Upper lobe of left lung (tissue), 6 donors: ENCODE data around the gene PSMD12. TPM values are rescaled to one million over a fixed set of nuclear protein-coding genes. Genes with fewer than 3 reads are reported as not detected.

Experiments
- ATAC-seq, 2 donors: fragments of 200-7000 bp; cut with Tn5 transposase; one replicate each; pipeline ENCODE4 v1.9.1; 2022; ENCODE audit warnings: mild to moderate bottlenecking in 2 of 2, moderate library complexity in 2 of 2; ENCODE audit not compliant: low FRiP score in 2 of 2
- DNase-seq, 2 donors: peaks; one replicate each; pipeline ENCODE4 v3.0.0-alpha.2; 2019 to 2020
- H3K27ac ChIP-seq, 4 donors: fragments of 200-600 bp; sonication (generic); one replicate each; pipeline ENCODE4 v1.5.1; 2016 to 2019
- H3K27me3 ChIP-seq, 4 donors: fragments of 200-600 bp; sonication (generic); one replicate each; pipeline ENCODE4 v1.5.1; 2017 to 2019
- H3K36me3 ChIP-seq, 4 donors: fragments of 200-600 bp; sonication (generic); one replicate each; pipeline ENCODE4 v1.5.1; 2016 to 2019
- H3K4me1 ChIP-seq, 4 donors: fragments of 200-600 bp; sonication (generic); one replicate each; pipeline ENCODE4 v1.5.1; 2018 to 2019
- H3K4me3 ChIP-seq, 4 donors: fragments of 200-600 bp; sonication (generic); one replicate each; pipeline ENCODE4 v1.5.1; 2017 to 2019; ENCODE audit warnings: mild to moderate bottlenecking in 2 of 4, moderate library complexity in 1 of 4
- H3K9me3 ChIP-seq, 4 donors: fragments of 200-600 bp; sonication (generic); one replicate each; pipeline ENCODE4 v1.5.1; 2018 to 2019
- CTCF ChIP-seq, 6 experiments: fragments of 450-650 bp in 4 of 6; fragments of 200-600 bp in 2 of 6; sonication (generic) in 2 of 6; IDR thresholded peaks; one replicate each; pipeline ENCODE4 v1.5.1; 2016 to 2019; ENCODE audit warnings: antibody characterized with exemption in 6 of 6
- EP300 ChIP-seq, 4 donors: sonication (generic); formaldehyde crosslinking; IDR thresholded peaks; one replicate each; pipeline ENCODE4 v1.5.1; 2017; ENCODE audit warnings: antibody characterized with exemption in 4 of 4, control low read depth in 2 of 4
- POLR2A ChIP-seq, 4 donors: fragments of 450-650 bp; IDR thresholded peaks; one replicate each; pipeline ENCODE4 v1.5.1; 2016 to 2017; ENCODE audit warnings: antibody characterized with exemption in 4 of 4, mild to moderate bottlenecking in 2 of 4
- POLR2AphosphoS5 ChIP-seq, 2 donors: sonication (generic); formaldehyde crosslinking; IDR thresholded peaks; one replicate each; pipeline ENCODE4 v1.5.1; 2017; ENCODE audit warnings: antibody characterized with exemption in 2 of 2
- WGBS, 2 donors: methylation state at CpG; one replicate each; pipeline ENCODE4 v1.1.5; 2017 to 2018; 5-methylcytosine and 5-hydroxymethylcytosine counted together
- total RNA-seq, 6 donors: library from RNA; depleted of rRNA in 4 of 6; stranded (reverse); fragments of >200 nt in 4 of 6; gene quantifications; one replicate each; pipeline versions ENCODE4 v1.1.0 to v1.2.1, GENCODE V29; 2016 to 2021
- donor health status: DM: no; HTN: no; CAD: no; lungs with moderate emphysema.
- donor health status: DM: no; HTN: yes; CAD: no; lungs with severe emphysema.

The PSMD12 gene
- total RNA-seq: 10 to 100 TPM; 11.9 to 36.9 (median 29.8) TPM

DNA sequence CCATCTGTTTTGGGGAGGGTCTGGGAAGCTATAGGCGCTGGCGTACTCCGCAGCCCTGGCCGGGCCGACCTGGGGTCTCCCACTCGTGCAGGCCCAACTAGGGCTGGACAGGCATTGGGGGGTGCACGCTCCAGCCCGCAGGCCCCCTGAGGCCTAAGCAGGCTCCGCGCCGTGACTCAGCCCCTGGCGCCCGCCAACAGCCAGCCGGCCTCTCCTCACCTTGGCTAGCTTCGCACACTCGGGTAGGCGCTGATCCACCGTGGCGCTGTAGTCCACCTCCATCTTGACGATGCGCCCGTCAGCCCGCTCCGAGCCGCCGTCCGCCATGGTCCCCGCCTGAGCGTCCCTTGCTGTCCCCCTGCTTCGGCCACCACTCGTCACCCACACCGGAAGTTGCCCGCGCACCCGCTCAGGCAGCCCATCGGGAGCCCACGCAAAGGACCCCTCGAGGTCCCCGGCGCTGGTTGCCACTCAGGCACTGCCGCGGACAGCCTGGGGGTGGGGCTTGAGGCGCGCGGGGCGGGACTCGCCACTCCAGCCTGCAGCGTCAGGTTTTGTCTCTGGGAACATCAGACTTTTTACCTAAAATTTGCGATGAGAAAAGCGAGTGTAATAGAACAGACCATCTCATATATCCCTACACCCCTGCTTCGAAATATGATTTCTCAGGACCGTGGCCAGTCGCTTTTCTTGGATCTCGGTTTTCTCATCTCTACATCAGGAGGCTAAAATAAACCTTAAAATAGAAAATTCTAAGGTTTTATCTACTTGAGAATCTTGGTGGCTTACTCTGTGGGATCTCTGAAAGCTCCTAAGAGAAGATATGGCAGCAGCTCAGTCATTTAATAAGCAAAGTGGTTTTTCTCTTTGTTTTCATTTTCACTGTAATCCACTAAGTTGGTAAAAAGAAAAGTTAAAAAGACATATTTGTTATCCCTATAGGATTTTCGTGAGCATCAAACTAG, at the start of gene PSMD12:
PSMD12 (minus strand) TSS at position 385 of the 965 bp plus-strand sequence; CDS start at position 327, 58 bp downstream.
- H3K9me3 ChIP-seq: no peaks in the 10 kb centered on the region
- 2 to 3% methylated on average over 16 to 47 of the region's 55 CpGs for WGBS, 2 donors
- peaks cover 0 to 3% (median 0%) of the 10 kb centered on the region in 4 donors for H3K36me3 ChIP-seq
- H3K27ac ChIP-seq: peak within 1 kb of the TSS; percentile 93 to 97 (median 96)
- no peaks in the 10 kb centered on the region for H3K27me3 ChIP-seq
- TF ChIP-seq CTCF (IDR thresholded peaks at IDR 0.05) (peak in 2 of 6 experiments; percentile 31 to 38), EP300 (IDR thresholded peaks at IDR 0.05) (peak in 1 of 4 donors; percentile 53), POLR2AphosphoS5 (IDR thresholded peaks at IDR 0.05) (peak; percentile 96), POLR2A (IDR thresholded peaks at IDR 0.05) (peak; percentile 45 to 95 (median 86))
- DNase-seq (peak; percentile 97 to 99), ATAC-seq (peak; percentile 99)
- H3K4me3 ChIP-seq: peak within 1 kb of the TSS; percentile 82 to 88 (median 84)
- H3K4me1 ChIP-seq: peaks cover 28 to 49% (median 38%) of the 10 kb centered on the region in 4 donors

DNA sequence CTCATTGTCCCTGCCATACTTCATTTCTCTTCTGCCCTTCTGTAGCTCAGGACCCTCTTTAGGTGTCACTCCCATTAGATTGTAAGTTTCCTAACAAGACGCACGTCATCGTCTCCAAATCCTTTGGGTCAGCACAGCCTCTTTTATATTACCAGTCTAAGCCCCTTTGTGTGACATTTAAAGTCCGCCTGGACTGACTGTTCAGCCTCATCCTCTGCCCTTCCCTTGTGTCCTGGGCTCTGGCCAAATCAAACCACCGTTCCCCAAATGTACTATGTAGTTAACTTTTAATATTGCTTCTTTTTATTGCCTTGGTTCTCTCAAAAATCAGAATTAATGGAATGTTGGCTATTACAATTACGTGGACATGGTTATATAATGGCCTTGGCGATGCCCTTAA, 48.9 kb upstream of the PSMD12 start:
- Histone ChIP-seq H3K4me1 (peaks cover 7 to 16% (median 9%) of the 10 kb centered on the region in 4 donors), H3K36me3 (no peaks in the 10 kb centered on the region), H3K4me3 (no peak overlapping the region), H3K27ac (no peak overlapping the region), H3K9me3 (no peaks in the 10 kb centered on the region), H3K27me3 (no peaks in the 10 kb centered on the region)
- ATAC-seq (no peak), DNase-seq (no peak)
- 95% methylated on average over 7 of the region's 7 CpGs for WGBS, 2 donors
- no peak for TF ChIP-seq POLR2A (IDR thresholded peaks at IDR 0.05)
- no peak for TF ChIP-seq CTCF (IDR thresholded peaks at IDR 0.05)
- TF ChIP-seq POLR2AphosphoS5 (IDR thresholded peaks at IDR 0.05): no peak
- no peak for TF ChIP-seq EP300 (IDR thresholded peaks at IDR 0.05)

DNA sequence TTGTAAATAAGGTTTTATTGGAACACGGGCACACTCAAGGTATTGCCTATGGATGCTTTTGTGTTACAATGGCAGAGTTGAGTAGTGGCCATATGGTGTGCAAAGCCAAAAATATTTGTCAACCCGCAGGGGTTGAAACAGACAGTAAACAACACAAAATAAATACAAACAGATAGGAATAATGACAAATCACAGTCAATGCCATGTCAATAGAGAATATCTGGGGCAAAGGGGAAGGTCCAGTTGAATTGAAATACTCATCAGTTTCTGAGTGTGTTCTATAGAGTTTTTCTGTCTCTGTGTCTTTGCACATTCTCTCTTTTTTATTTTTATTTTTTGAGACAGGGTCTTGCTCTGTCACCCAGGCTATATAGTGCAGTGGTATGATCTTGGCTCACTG, 48.2 kb upstream of the PSMD12 start:
- DNase-seq (no peak), ATAC-seq (no peak)
- Histone ChIP-seq H3K9me3 (no peaks in the 10 kb centered on the region), H3K36me3 (no peaks in the 10 kb centered on the region), H3K27ac (no peak overlapping the region), H3K27me3 (no peaks in the 10 kb centered on the region), H3K4me3 (no peak overlapping the region), H3K4me1 (peaks cover 5 to 10% (median 9%) of the 10 kb centered on the region in 4 donors)
- WGBS, 2 donors: 98% methylated on average over 2 of the region's 2 CpGs
- TF ChIP-seq POLR2A (IDR thresholded peaks at IDR 0.05) (no peak), CTCF (IDR thresholded peaks at IDR 0.05) (no peak), EP300 (IDR thresholded peaks at IDR 0.05) (no peak), POLR2AphosphoS5 (IDR thresholded peaks at IDR 0.05) (no peak)

GRCh38 chr17:67414130-67414529, 47.8 kb upstream of the PSMD12 start:
- TF ChIP-seq POLR2A (IDR thresholded peaks at IDR 0.05) (no peak), EP300 (IDR thresholded peaks at IDR 0.05) (no peak), POLR2AphosphoS5 (IDR thresholded peaks at IDR 0.05) (no peak), CTCF (IDR thresholded peaks at IDR 0.05) (no peak)
- Histone ChIP-seq H3K4me1 (peaks cover 5 to 10% (median 9%) of the 10 kb centered on the region in 4 donors), H3K36me3 (no peaks in the 10 kb centered on the region), H3K9me3 (no peaks in the 10 kb centered on the region), H3K4me3 (no peak overlapping the region), H3K27me3 (no peaks in the 10 kb centered on the region), H3K27ac (no peak overlapping the region)
- ATAC-seq: no peak
- WGBS, 2 donors: 97 to 100% methylated on average over 1 of the region's 1 CpG
- DNase-seq: no peak
